HG03457 (cell line): ENCODE data around the gene RABEPK.
"Not testable (repeated sequence)": the region's sequence is repeated elsewhere in the genome, so short reads cannot be mapped to it uniquely, and the experiment has no call there.

ENCODE experiments used
- ATAC-seq: cut with Tn5 transposase; IDR thresholded peaks from one replicate; pipeline ENCODE4 v1.9.1; 2021; ENCODE audit warnings: moderate number of reproducible peaks; ENCODE audit not compliant: unreplicated experiment

Gene RABEPK, protein sequence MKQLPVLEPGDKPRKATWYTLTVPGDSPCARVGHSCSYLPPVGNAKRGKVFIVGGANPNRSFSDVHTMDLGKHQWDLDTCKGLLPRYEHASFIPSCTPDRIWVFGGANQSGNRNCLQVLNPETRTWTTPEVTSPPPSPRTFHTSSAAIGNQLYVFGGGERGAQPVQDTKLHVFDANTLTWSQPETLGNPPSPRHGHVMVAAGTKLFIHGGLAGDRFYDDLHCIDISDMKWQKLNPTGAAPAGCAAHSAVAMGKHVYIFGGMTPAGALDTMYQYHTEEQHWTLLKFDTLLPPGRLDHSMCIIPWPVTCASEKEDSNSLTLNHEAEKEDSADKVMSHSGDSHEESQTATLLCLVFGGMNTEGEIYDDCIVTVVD

DNA sequence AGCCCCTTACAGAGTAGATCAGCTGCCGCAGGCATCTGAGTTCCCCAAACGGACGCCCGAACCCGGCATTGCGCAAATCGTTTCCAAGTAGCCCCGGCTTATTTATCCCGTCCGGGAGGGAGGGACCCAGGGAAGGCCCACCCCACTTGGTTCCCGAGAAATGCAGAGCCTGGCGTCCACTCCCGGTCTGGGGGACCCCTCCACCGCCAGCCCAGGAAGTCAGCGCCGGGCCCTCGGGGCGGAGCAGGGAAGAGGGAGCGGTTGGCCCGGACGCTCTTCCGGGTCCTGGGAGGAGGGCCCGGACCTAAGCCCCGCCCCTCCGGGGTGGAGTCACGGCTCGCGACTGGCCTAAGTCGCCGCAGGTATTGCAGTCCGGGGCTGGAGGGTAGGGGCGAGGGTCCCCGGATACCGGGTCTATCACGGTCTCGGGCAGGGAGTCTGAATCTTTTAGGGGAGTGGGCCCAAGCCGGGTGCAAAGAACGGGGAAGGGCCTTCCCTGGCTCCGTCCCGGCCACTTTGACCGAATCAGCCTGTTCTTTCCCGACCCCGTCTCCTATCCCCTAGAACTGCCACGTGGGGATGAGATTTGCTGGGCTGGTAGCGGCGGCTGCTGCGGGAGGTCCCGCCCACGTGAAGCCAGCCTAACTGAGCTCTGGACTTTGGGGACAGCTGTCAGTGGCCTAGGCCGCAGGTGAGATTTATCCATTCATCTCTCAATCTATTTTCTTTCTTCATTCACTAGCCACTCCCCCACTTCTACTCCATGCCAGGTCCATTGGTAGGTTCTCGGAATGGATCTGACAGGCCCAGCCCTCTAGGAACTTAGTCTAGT, at the start of gene RABEPK:
TSS of gene RABEPK (plus strand) at position 327 of the 832 bp plus-strand sequence. CDS start 2,472 bp downstream, outside the sequence.
- peak; percentile 83 for ATAC-seq

DNA sequence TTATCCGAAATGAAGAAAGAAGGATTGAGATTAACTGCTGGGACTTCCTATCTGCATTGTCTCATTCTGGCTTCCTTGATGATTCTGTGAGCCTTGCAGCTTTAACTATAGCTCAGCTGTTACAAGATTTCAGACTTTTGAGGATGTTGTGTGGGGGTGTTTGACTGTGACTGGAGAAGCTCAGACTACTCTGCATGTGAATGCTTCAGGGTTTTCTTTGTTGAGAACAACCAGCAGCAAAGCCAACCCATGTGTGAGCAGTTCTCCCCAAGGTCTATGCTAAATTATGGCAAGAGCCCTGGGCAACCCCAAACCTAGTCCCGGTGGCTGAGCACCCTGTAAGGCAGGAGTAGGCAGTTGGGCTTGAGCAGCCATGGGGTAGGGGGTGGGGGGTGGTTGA, 48.6 kb upstream of the RABEPK start:
- ATAC-seq = no peak

DNA sequence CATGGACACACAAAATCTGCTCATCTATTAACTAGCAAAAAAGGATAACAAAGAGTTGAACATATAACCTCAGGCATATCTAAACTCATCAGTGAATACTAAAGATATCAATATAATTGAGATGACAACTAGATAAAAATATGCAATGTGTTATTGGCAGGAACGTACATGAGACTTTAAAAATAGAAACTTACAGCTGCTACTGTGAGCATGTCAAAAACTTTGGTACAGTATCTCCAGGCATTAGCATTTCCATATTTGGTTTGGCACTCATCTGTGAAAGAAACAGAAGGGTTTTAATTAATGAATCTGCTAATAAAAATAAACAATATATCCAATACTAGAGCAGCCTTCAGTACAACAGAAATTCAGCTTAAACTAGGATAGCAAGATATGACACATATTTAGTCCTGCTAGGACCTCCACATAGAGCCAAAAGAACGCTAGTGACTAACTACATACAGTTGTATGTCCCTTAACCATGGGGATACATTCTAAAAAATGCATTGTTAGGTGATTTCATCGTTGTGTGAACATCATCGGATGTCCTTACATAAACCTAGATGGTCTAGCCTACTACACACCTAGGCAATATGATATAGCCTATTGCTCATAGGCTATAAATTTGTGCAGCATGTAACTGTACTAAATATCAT, 46.5 kb upstream of the RABEPK start:
- ATAC-seq = no peak

DNA sequence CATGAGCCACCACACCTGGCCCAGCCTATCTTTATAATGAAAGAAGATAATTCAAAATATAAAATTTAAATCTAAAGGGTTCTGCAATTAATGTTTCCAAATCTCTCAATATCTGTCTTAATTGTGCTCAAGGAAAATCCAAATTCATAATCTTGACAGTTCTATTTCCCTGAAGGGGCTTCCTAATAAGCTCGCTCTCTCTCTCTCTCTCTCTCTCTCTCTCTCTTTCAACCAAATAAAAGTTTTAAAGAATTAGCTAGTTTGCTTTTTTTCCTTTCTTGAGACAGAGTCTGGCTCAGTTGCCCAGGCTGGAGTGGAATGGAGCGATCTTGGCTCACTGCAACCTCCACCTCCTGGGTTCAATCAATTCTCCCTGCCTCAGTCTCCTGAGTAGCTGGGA, 43.8 kb upstream of the RABEPK start:
- no peak for ATAC-seq

DNA sequence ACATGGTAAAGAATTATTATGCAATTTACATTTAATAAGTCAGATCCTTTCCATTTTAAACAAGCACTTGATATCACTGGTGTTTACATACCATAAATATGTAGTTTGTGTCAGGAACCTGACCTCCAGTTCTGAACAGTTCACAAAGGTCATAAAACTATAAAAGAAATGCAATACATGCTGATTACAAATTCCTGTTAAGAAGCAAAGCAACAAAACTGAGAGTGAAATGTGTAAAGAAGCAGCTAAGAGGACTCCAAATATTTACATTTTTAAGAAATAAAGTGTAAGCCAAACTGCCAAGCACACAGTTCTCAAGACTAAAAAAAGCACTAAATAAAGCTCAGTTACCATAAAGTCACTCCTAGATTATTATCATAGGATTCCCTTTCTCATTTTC, 39.6 kb upstream of the RABEPK start:
- ATAC-seq = no peak

DNA sequence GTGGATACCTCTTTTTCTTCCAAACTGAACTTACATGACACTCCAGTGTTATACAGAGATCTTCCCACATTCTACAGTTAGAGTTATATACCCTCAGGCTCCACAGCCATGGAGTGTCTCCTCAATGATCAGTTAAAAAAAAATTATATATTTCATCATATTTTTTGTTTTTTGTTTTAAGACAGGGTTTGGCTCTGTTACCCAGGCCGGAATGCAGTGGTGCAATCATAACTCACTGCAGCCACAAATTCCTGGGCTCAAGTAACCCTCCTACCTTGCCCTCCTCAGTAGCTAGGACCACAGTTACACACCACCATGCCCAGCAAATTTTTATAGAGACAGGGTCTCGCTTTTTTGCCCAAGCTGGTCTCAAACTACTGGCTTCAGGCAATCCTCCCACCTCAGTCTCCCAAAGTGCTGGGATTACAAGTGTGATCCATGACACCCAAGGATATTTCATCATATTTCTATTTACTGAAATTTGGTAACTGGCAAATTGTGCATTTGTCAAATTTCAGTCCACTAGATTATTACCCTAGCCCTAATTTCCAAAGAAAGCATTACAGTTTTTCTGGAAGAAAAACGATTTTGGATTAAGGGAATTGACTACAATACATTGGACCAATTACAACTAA, 38.9 kb upstream of the RABEPK start:
- ATAC-seq = no peak

DNA sequence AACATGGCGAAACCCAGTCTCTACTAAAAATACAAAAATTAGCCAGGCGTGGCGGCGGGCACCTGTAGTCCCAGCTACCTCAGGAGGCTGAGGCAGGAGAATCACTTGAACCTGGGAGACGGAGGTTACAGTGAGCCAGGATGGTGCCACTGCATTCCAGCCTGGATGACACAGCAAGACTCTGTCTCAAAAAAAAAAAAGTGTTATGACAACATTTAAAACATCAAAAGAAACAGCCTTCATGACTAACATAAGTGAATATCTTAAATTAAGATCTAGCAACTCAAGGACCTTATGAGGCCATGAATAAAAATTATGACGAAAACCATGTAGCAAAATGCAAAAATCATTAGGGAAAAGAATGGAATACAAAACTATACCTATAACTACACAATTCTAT, 37.5 kb upstream of the RABEPK start:
- not testable (repeated sequence) for ATAC-seq

DNA sequence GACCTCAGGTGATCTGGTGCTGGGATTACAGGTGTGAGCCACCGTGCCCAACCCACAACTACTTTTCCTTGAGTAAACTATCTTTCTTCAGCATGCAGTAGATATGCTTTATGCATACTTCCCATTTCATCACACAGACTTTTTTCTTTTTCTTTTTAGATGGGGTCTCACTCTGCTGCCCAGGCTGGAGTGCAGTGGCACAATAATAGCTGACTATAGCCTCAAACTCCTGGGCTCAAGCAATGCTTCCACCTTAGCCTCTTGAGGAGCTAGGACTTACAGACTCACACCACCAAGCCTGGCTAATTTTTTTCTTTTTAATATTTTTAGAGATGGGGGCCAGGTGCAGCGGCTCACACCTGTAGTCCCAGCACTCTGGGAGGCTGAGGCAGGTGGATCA, 33.6 kb upstream of the RABEPK start:
- ATAC-seq = no peak

DNA sequence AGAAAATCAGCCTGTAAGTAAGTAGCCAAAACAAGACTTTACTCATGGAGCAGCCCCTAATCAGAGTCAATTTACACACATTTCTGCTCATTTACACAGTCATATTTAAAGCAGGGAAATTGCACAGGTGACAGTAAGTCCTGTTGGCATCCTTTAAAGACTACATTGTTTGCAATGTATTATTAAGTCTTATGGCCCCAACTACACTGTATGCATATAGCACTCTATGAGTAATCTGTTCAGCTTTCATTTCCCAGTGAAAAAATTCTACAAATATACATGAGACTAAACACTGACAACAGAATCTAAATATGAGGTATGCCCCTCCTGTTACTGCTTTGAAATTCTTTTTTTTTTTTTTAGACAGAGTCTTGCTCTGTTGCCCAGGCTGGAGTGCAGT, 30.4 kb upstream of the RABEPK start:
- no peak for ATAC-seq

DNA sequence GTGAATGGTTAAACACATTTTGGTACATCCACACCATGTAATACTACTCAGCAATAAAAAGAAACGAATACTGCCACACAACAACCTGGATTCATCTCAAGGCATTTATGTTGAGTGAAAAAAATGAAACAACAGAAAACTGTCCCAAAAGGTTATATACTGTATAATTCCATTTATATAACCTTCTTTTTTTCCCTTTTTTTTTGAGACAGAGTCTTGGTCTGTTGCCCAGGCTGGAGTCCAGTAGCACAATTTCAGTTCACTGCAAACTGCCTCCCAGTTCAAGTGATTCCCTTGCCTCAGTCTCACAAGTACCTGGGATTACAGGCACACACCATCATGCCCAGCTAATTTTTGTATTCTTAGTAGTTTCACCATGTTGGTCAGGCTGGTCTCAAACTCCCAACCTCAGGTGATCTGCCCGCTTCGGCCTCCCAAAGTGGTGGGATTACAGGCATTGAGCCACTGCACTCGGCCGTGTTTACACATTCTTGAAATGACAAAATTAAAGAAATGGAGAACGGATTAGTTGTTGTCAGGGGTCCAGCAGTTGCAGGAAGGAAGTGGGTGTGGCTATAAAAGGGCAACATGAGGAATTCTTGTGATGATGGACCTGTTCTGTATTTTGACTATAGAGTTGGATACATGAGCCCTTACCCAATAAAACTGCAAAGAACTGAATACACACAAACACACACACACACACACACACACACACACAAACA, 28.1 kb upstream of the RABEPK start:
- ATAC-seq = no peak

DNA sequence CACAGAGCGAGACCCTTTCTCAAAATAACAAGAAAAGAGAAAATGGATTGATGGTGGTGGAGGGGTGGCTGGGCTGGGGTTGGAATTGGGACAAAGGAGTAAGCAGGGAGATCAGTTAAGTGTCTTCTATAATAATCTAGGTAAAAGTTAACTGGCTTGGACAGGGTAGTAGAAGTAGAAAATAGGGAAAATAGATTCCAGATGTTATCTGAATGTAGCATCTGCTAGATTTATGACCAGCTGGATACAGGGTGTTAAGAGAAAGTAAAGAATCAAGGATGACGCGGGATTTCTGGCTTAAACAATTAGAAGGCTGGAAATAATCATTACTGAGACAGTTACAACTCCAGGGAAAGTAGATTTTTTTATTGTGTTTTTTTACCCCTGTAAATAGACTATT, 23.7 kb upstream of the RABEPK start:
- no peak for ATAC-seq

DNA sequence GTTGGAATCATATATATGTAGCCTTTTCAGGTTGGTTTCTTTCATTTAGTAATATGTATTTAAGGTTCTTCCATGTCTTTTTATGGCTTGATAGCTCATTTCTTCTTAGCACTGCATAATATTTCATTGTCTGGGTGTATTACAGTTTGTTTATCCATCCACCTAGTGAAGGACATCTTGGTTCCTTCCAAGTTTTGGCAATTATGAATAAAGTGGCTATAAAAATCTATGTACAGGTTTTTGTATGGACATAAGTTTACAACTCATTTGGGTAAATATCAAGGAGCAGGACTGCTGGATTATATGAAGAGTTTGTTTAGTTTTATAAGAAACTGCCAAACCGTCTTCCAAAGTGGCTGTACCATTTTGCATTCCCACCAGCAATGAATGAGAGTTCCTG, 22.5 kb upstream of the RABEPK start:
- ATAC-seq = no peak

DNA sequence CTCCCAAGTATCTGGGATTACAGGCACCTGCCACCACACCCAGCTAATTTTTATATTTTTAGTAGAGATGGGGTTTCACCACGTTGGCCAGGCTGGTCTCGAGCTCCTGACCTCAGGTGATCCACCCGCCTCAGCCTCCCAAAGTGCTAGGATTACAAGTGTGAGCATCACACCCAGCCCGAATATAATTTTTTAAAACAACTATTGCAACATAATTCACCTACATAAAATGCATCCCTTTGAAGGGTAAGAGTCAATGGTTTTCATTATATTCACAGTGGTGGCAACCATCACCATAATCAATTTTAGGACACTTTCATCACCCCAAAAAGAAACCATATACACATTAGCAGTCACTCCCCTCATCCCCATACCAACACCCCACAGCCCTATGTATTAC, 20.6 kb upstream of the RABEPK start:
- ATAC-seq = not testable (repeated sequence)

DNA sequence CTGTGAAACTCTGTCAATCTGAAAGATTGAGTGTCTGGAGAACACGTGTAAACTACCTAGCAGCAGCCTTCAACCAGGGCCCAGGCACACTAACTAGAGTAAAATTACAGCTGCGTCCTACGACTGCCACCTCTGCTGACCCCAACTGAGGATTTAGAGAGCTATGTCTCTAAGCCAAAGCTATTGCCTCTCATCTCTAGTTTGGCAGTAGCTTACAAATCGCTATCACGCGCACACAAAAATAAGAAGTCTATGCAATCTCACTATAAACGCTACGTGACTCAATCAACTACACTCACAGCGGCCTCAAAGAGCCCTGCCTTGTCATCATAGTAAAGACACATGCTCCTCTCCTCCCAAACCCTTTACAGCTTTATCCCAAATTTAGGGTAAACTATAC, 19.5 kb upstream of the RABEPK start:
- ATAC-seq = no peak

DNA sequence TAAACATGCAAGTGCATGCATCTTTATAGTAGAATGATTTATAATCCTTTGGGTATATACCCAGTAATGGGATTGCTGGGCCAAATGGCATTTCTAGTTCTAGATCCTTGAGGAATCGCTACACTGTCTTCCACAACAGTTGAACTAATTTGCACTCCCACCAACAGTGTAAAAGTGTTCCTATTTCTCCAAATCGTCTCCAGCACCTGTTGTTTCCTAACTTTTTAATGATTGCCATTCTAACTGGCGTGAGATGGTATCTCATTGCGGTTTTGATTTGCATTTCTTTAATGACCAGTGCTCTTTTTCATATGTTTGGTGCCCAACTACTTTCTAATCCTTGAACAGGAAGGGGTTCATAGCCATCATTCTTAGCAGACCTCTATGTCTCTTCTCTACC, 18.6 kb upstream of the RABEPK start:
- not testable (repeated sequence) for ATAC-seq

DNA sequence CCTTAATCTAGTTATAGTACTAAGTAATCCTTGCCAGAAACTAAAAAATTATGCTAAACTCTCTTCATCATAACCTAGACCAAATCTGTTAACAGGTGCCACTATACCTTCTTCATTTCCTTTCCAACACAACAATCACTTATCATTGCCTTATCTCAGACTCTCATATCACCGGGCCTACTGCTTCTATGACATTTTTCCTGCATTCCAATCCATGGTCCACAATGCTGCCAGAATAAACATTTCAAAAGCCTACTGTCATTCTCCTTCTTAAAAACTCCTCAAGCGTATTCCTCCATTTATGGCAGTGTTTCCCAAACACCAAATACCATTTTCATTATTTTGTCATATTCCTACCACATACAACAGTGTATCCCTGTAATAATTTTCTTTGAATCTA, 17.3 kb upstream of the RABEPK start:
- ATAC-seq = no peak

DNA sequence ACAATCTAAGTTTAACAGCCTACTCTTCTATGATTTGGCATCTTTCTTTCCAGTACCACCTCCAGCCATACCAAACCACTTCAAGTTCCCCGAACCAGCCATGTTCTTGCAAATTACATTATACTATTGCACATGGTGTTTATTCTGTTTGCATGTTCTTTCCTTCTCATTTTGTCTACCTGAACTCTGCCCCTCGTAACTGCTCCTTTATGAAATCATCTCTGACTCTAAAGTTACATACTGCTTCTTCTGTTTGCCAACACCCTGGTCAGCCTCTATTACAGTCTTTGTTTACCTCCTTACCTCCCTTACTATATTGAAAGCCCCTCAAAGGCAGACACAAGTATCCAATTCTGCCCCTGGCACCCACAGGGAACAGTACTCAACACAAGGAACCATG, 16.8 kb upstream of the RABEPK start:
- ATAC-seq = no peak

DNA sequence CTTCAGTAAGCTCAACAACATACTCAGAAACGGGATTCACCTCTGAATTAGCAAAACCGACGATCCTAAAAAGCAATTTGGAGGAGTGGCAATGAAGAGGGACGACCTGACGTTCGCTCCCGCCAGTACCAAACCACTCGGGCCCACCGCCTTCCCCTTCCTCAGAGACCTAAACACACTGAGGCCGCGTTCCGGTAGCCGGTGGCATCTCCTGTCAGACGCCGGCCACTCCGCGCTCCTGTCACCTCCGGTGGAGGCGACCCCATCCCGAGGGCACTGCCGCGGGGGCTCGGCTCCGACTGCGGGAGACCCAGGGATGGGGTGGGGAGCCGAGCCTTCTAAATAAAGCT, 11.4 kb upstream of the RABEPK start:
- no peak for ATAC-seq

DNA sequence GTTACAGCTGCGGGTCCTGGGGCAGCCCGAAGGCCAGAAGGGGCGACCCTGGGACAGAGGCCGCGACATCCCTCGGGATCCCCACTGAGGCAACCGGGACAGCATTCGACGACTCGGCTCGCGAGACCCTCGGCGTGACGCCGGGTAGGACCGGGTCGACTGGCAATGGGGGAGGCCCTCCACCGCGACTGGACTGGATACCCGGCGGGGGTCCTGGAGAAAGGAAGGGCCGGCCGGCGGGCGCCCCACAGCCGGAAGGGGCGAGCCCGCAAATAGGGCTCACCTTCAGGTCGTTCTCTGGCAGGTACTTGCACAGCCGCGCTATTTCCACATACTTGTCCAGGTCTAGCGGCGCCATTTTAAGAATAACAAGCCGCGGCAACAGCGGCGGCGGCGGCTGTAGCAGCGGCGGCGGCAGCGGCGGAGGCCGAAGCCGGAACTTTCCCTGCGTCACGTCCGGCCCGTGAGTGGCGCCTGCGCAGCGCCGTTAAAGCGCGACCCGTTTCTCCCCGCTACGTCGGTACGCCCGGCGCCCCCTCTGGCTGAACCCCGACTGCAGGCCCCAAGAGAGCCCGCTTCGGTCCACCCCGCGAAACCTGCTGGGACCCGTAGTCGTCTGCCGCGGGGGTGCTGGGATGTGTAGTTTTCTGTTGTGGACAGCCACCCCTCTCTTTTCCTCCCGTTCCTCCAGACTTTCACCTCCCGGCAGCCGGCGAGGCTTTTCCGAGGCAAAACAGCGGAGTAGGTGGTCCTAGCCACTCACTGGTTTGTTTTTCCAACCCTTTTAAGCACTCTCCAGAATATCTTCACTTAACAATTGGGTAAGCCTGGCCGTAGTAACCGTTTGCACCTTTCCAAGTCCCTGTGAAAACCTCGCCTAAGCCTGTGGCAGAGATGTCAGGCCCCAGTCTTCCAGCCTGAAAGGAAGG, 10.7 kb upstream of the RABEPK start, which contains the start of gene PPP6C:
TSS of gene PPP6C (minus strand) at position 443 of the 929 bp plus-strand sequence. CDS start at position 358, 85 bp downstream.
- ATAC-seq = peak; percentile 90
